PFSK-1 (cell line): ENCODE data around the gene TMEM270.

ENCODE experiments used
- POLR2AphosphoS5 ChIP-seq: IDR thresholded peaks from 2 replicates; pipeline ENCODE4 v1.6.1; 2012; ENCODE audit warnings: low read depth, mild to moderate bottlenecking, control low read depth, low read length, moderate library complexity
- SIN3A ChIP-seq: IDR thresholded peaks from 2 replicates; pipeline ENCODE4 v1.6.1; 2012; ENCODE audit warnings: mild to moderate bottlenecking, low read length, moderate library complexity, borderline replicate concordance; ENCODE audit not compliant: insufficient read depth
- TAF1 ChIP-seq: IDR thresholded peaks from 2 replicates; pipeline ENCODE4 v1.6.1; 2012; ENCODE audit warnings: low read length, control low read depth, borderline replicate concordance; ENCODE audit not compliant: insufficient read depth
- TF ChIP-seq, protein P1 (sequence below), 2 experiments: IDR thresholded peaks; 2 replicates each; pipeline versions ENCODE4 v1.6.1 to v1.8.0; 2011 to 2012; ENCODE audit warnings: low read depth in 2 of 2, low read length in 2 of 2, control low read depth in 1 of 2, inconsistent platforms in 1 of 2, mild to moderate bottlenecking in 1 of 2, moderate library complexity in 1 of 2; ENCODE audit not compliant: insufficient read depth in 1 of 2

GRCh38 chr7:73833251-73833919 lies 27.6 kb upstream of the TMEM270 start:
- TF ChIP-seq POLR2AphosphoS5 (no peak), SIN3A (no peak), TAF1 (no peak)
- TF ChIP-seq, protein P1, sequence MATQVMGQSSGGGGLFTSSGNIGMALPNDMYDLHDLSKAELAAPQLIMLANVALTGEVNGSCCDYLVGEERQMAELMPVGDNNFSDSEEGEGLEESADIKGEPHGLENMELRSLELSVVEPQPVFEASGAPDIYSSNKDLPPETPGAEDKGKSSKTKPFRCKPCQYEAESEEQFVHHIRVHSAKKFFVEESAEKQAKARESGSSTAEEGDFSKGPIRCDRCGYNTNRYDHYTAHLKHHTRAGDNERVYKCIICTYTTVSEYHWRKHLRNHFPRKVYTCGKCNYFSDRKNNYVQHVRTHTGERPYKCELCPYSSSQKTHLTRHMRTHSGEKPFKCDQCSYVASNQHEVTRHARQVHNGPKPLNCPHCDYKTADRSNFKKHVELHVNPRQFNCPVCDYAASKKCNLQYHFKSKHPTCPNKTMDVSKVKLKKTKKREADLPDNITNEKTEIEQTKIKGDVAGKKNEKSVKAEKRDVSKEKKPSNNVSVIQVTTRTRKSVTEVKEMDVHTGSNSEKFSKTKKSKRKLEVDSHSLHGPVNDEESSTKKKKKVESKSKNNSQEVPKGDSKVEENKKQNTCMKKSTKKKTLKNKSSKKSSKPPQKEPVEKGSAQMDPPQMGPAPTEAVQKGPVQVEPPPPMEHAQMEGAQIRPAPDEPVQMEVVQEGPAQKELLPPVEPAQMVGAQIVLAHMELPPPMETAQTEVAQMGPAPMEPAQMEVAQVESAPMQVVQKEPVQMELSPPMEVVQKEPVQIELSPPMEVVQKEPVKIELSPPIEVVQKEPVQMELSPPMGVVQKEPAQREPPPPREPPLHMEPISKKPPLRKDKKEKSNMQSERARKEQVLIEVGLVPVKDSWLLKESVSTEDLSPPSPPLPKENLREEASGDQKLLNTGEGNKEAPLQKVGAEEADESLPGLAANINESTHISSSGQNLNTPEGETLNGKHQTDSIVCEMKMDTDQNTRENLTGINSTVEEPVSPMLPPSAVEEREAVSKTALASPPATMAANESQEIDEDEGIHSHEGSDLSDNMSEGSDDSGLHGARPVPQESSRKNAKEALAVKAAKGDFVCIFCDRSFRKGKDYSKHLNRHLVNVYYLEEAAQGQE (IDR thresholded peaks at IDR 0.05; ENCODE audit: insufficient read depth in 1 of 2, low read depth in 2 of 2, low read length in 2 of 2) = peak in 1 of 2 experiments; percentile 41; a peak in 1 of 4 replicates
